Fibroblast of the aortic adventitia (primary cell): ENCODE results near the gene MICAL3. TPM values are rescaled to one million over a fixed set of nuclear protein-coding genes. Genes with fewer than 3 reads are reported as not detected.
"Not testable (repeated sequence)": the region's sequence is repeated elsewhere in the genome, so short reads cannot be mapped to it uniquely, and the experiment has no call there.

ENCODE experiments used
- DNase-seq: peaks from one replicate; pipeline ENCODE4 v3.0.0-alpha.2; 2010; ENCODE audit warnings: low read depth
- H3K4me3 ChIP-seq: 2 replicates; pipeline ENCODE4 v1.5.1; 2011; ENCODE audit warnings: low read depth, mild to moderate bottlenecking, control low read depth, low read length, moderate library complexity
- CTCF ChIP-seq: IDR thresholded peaks from 2 replicates; pipeline ENCODE4 v1.5.1; 2011; ENCODE audit warnings: mild to moderate bottlenecking, low read length, control low read depth, inconsistent platforms; ENCODE audit not compliant: insufficient read depth
- total RNA-seq: library from RNA; depleted of rRNA; stranded (reverse); fragments of >200 nt; gene quantifications from 2 replicates; pipeline ENCODE4 v1.2.3, GENCODE V29; 2012; ENCODE audit warnings: low replicate concordance

The MICAL3 gene
- total RNA-seq, 1 donor = 18.8 TPM

GRCh38 chr22:18028817-18029527 lies 4.6 kb upstream of the MICAL3 start:
- DNase-seq = no peak
- H3K4me3 ChIP-seq = no peak overlapping the region
- TF ChIP-seq CTCF = no peak

GRCh38 chr22:18025898-18026297 lies 1.5 kb upstream of the MICAL3 start:
- DNase-seq, H3K4me3 ChIP-seq: not testable (repeated sequence)

GRCh38 chr22:18024956-18025720 lies 777 bp upstream of the MICAL3 start:
- no peak for TF ChIP-seq CTCF
- H3K4me3 ChIP-seq = peak overlapping the region; percentile 68
- no peak for DNase-seq

GRCh38 chr22:18023509-18024275 lies 669 bp downstream of the MICAL3 start:
- peak; percentile 86 for DNase-seq
- no peak for TF ChIP-seq CTCF
- H3K4me3 ChIP-seq = peak overlapping the region; percentile 68

GRCh38 chr22:18022876-18023275 lies 1.5 kb downstream of the MICAL3 start:
- DNase-seq = no peak
- no peak overlapping the region for H3K4me3 ChIP-seq
- TF ChIP-seq CTCF = no peak

- DNase-seq = no peak
- no peak for TF ChIP-seq CTCF
- H3K4me3 ChIP-seq = no peak overlapping the region
Observed at GRCh38 chr22:18021431-18021830, 2.9 kb downstream of the MICAL3 start.

- DNase-seq, H3K4me3 ChIP-seq: not testable (repeated sequence)
Observed at GRCh38 chr22:18020743-18021142, 3.6 kb downstream of the MICAL3 start.
